ENCODE measurements around the gene ASMT. TPM values are rescaled to one million over a fixed set of nuclear protein-coding genes. Genes with fewer than 3 reads are reported as not detected.
A peak's percentile ranks its signal among the peaks of the same experiment; 100 is the strongest.

The ASMT gene
- total RNA-seq, 3 donors from 2014 or later = 0.35 TPM; not detected in 2

- H3K36me3 ChIP-seq (ENCODE audit: low read depth) = peaks cover 33% of the 10 kb centered on the region
- DNase-seq = peak in 1 of 3 donors; percentile 14
- H3K4me3 ChIP-seq = no peak overlapping the region
- intact Hi-C loops (cut with DNase I, micrococcal nuclease) = no loop called here
- TF ChIP-seq CTCF (IDR thresholded peaks at IDR 0.05) = no peak
- H3K4me1 ChIP-seq (ENCODE audit: low read depth) = peaks cover 7% of the 10 kb centered on the region
- no peaks in the 10 kb centered on the region for H3K9me3 ChIP-seq
- ATAC-seq = no peak
Observed at GRCh38 chrX:1596676-1597344, 18.0 kb upstream of the ASMT start.

- peaks cover 7% of the 10 kb centered on the region for H3K4me1 ChIP-seq (ENCODE audit: low read depth)
- ATAC-seq (peak; percentile 5), DNase-seq (peak in 1 of 3 donors; percentile 44)
- no peak for TF ChIP-seq CTCF (IDR thresholded peaks at IDR 0.05)
- peaks cover 34% of the 10 kb centered on the region for H3K36me3 ChIP-seq (ENCODE audit: low read depth)
- intact Hi-C loops (cut with DNase I, micrococcal nuclease) = no loop called here
- no peak overlapping the region for H3K4me3 ChIP-seq
- H3K9me3 ChIP-seq = no peaks in the 10 kb centered on the region
Observed at GRCh38 chrX:1597345-1598020, 17.4 kb upstream of the ASMT start.

GRCh38 chrX:1598021-1598875, 16.6 kb upstream of the ASMT start:
- H3K4me3 ChIP-seq = no peak overlapping the region
- no peak for TF ChIP-seq CTCF (IDR thresholded peaks at IDR 0.05)
- intact Hi-C loops (cut with DNase I, micrococcal nuclease) = no loop called here
- DNase-seq = peak in 1 of 3 donors; percentile 49
- peaks cover 34% of the 10 kb centered on the region for H3K36me3 ChIP-seq (ENCODE audit: low read depth)
- H3K4me1 ChIP-seq (ENCODE audit: low read depth) = peaks cover 3% of the 10 kb centered on the region
- peak; percentile 48 for ATAC-seq
- H3K9me3 ChIP-seq = no peaks in the 10 kb centered on the region

- intact Hi-C loops (cut with DNase I, micrococcal nuclease) = no loop called here
- no peak for ATAC-seq
- H3K4me3 ChIP-seq = no peak overlapping the region
- DNase-seq = peak in 1 of 3 donors; percentile 30
- no peak for TF ChIP-seq CTCF (IDR thresholded peaks at IDR 0.05)
- no peaks in the 10 kb centered on the region for H3K9me3 ChIP-seq
- no peaks in the 10 kb centered on the region for H3K4me1 ChIP-seq (ENCODE audit: low read depth)
- peaks cover 34% of the 10 kb centered on the region for H3K36me3 ChIP-seq (ENCODE audit: low read depth)
Observed at GRCh38 chrX:1598876-1599790, 15.7 kb upstream of the ASMT start.

Data from mucosa of descending colon (tissue), 3 donors.